HTR-8/SVneo (cell line): ENCODE results near the gene ZNF511.

Experiments
- DNase-seq: peaks from one replicate; pipeline ENCODE4 v3.0.0; 2011; ENCODE audit warnings: low spot score, mixed read lengths; ENCODE audit not compliant: insufficient read length
- FAIRE-seq: peaks from 2 replicates; lab custom pipeline; 2011; peaks lifted over from hg19 to GRCh38; lab: Jason Lieb, UNC

The ZNF511 gene

GRCh38 chr10:133273534-133274143 is 35.1 kb upstream of the ZNF511 start:
- FAIRE-seq = no peak
- no peak for DNase-seq

- FAIRE-seq (no peak), DNase-seq (no peak)
These were observed 33.7 kb upstream of the ZNF511 start for GRCh38 chr10:133274751-133275683.

- no peak for DNase-seq
These were observed 33.0 kb upstream of the ZNF511 start for GRCh38 chr10:133275684-133276092.

GRCh38 chr10:133276100-133276434 is 32.6 kb upstream of the ZNF511 start:
- DNase-seq (no peak), FAIRE-seq (no peak)

More at GRCh38 chr10:133275684-133276092, 33.0 kb upstream of the ZNF511 start:
- FAIRE-seq = no peak

GRCh38 chr10:133276435-133277201 is 32.1 kb upstream of the ZNF511 start, which contains the start of gene ADAM8:
TSS of gene ADAM8 (minus strand) at chr10:133276868. CDS start at chr10:133276817, 51 bp downstream.
- FAIRE-seq (no peak), DNase-seq (no peak)

GRCh38 chr10:133277277-133277992 is 31.3 kb upstream of the ZNF511 start:
- no peak for FAIRE-seq

GRCh38 chr10:133277993-133278576 is 30.6 kb upstream of the ZNF511 start:
- FAIRE-seq = no peak
- DNase-seq = no peak

More at GRCh38 chr10:133277277-133277992, 31.3 kb upstream of the ZNF511 start:
- no peak for DNase-seq

GRCh38 chr10:133278577-133279265 is 30.0 kb upstream of the ZNF511 start:
- DNase-seq (peak; percentile 70), FAIRE-seq (no peak)

GRCh38 chr10:133279326-133280226 is 29.1 kb upstream of the ZNF511 start:
- DNase-seq (no peak), FAIRE-seq (no peak)

GRCh38 chr10:133280391-133281059 is 28.2 kb upstream of the ZNF511 start:
- DNase-seq = no peak
- no peak for FAIRE-seq

- FAIRE-seq = no peak
- no peak for DNase-seq
These were observed 27.6 kb upstream of the ZNF511 start for GRCh38 chr10:133281084-133281483.

GRCh38 chr10:133281628-133282372 is 26.9 kb upstream of the ZNF511 start:
- FAIRE-seq = no peak

GRCh38 chr10:133282846-133283390 is 25.8 kb upstream of the ZNF511 start:
- FAIRE-seq = no peak
- DNase-seq = no peak

More at GRCh38 chr10:133281628-133282372, 26.9 kb upstream of the ZNF511 start:
- DNase-seq = no peak

- DNase-seq (no peak), FAIRE-seq (no peak)
These were observed 24.8 kb upstream of the ZNF511 start for GRCh38 chr10:133283931-133284330.

- FAIRE-seq = no peak
- DNase-seq = no peak
These were observed 23.5 kb upstream of the ZNF511 start for GRCh38 chr10:133285217-133285616.

- FAIRE-seq = no peak
These were observed 22.3 kb upstream of the ZNF511 start for GRCh38 chr10:133286366-133286765.

More at GRCh38 chr10:133286366-133286765, 22.3 kb upstream of the ZNF511 start:
- no peak for DNase-seq
